Activated T-cell treated with anti-CD3 and anti-CD28 coated beads, Interleukin-2, amount 50 U/mL, for 1 hour (primary cell): ENCODE results near the gene PTPRN2.
"Not testable (repeated sequence)": the region's sequence is repeated elsewhere in the genome, so short reads cannot be mapped to it uniquely, and the experiment has no call there.

Experiments used
- DNase-seq: peaks from one replicate; pipeline ENCODE4 v3.0.0-alpha.2; 2020

PTPRN2 gene

GRCh38 chr7:158315881-158316280 lies 271.7 kb downstream of the PTPRN2 start:
- no peak for DNase-seq

GRCh38 chr7:158315326-158315725 lies 272.3 kb downstream of the PTPRN2 start:
- DNase-seq: no peak

- no peak for DNase-seq
Measured at GRCh38 chr7:158314394-158314793, 273.2 kb downstream of the PTPRN2 start.

GRCh38 chr7:158313931-158314330 lies 273.7 kb downstream of the PTPRN2 start:
- DNase-seq: no peak

- no peak for DNase-seq
Measured at GRCh38 chr7:158312789-158313188, 274.8 kb downstream of the PTPRN2 start.

- DNase-seq: no peak
Measured at GRCh38 chr7:158311791-158312190, 275.8 kb downstream of the PTPRN2 start.

- DNase-seq: no peak
Measured at GRCh38 chr7:158310924-158311666, 276.5 kb downstream of the PTPRN2 start.

GRCh38 chr7:158309868-158310763 lies 277.5 kb downstream of the PTPRN2 start:
- DNase-seq: no peak

GRCh38 chr7:158308001-158308400 lies 279.6 kb downstream of the PTPRN2 start:
- DNase-seq: no peak

GRCh38 chr7:158304072-158304471 lies 283.6 kb downstream of the PTPRN2 start:
- not testable (repeated sequence) for DNase-seq

- no peak for DNase-seq
Measured at GRCh38 chr7:158303121-158303520, 284.5 kb downstream of the PTPRN2 start.

GRCh38 chr7:158302274-158303070 lies 285.2 kb downstream of the PTPRN2 start:
- no peak for DNase-seq

GRCh38 chr7:158301207-158301606 lies 286.4 kb downstream of the PTPRN2 start:
- DNase-seq: no peak

- no peak for DNase-seq
Measured at GRCh38 chr7:158300427-158300826, 287.2 kb downstream of the PTPRN2 start.

GRCh38 chr7:158299607-158300006 lies 288.0 kb downstream of the PTPRN2 start:
- no peak for DNase-seq

- no peak for DNase-seq
Measured at GRCh38 chr7:158296798-158297104, 290.9 kb downstream of the PTPRN2 start.

GRCh38 chr7:158295966-158296797 lies 291.4 kb downstream of the PTPRN2 start:
- no peak for DNase-seq

- not testable (repeated sequence) for DNase-seq
Measured at GRCh38 chr7:158294468-158295215, 293.0 kb downstream of the PTPRN2 start.

GRCh38 chr7:158292948-158293347 lies 294.7 kb downstream of the PTPRN2 start:
- DNase-seq: no peak

- no peak for DNase-seq
Measured at GRCh38 chr7:158291998-158292397, 295.6 kb downstream of the PTPRN2 start.

- DNase-seq: no peak
Measured at GRCh38 chr7:158289761-158290523, 297.7 kb downstream of the PTPRN2 start.
